Right atrium auricular region (tissue), 2 donors: ENCODE data around the gene ATRN. TPM values are rescaled to one million over a fixed set of nuclear protein-coding genes. Genes with fewer than 3 reads are reported as not detected.

Experiments used
- DNase-seq: peaks from one replicate; pipeline ENCODE4 v3.0.0-alpha.2; 2019; ENCODE audit warnings: low spot score
- H3K27ac ChIP-seq, 2 donors: fragments of 200-600 bp; sonication (generic); 1 replicate in 1 of 2; 2 replicates in 1 of 2; pipeline ENCODE4 v1.5.1; 2016 to 2019
- H3K27me3 ChIP-seq, 2 donors: fragments of 200-600 bp; sonication (generic); one replicate each; pipeline versions ENCODE4 v1.5.1 to v1.6.0; 2017 to 2019
- H3K36me3 ChIP-seq: fragments of 200-600 bp; sonication (generic); one replicate; pipeline ENCODE4 v1.5.1; 2016
- H3K4me1 ChIP-seq, 2 donors: fragments of 200-600 bp; sonication (generic); one replicate each; pipeline versions ENCODE4 v1.5.1 to v1.6.0; 2017 to 2019
- H3K4me3 ChIP-seq, 2 donors: fragments of 200-600 bp; sonication (generic); 1 replicate in 1 of 2; 2 replicates in 1 of 2; pipeline ENCODE4 v1.5.1; 2017 to 2019; ENCODE audit warnings: mild to moderate bottlenecking in 1 of 2, moderate library complexity in 1 of 2
- H3K9me3 ChIP-seq, 2 donors: fragments of 200-600 bp; sonication (generic); one replicate each; pipeline ENCODE4 v1.5.1; 2019
- total RNA-seq, 2 donors: library from RNA; depleted of rRNA; stranded (reverse); fragments of >200 nt; gene quantifications; one replicate each; pipeline ENCODE4 v1.1.0, GENCODE V29; 2016
- TF ChIP-seq, protein P1 (sequence below), 2 donors: fragments of 200-600 bp; sonication (generic); IDR thresholded peaks; one replicate each; pipeline ENCODE4 v1.5.1; 2019; ENCODE audit warnings: antibody characterized with exemption in 2 of 2

ATRN gene
- total RNA-seq, 2 donors from 2014 or later: 22.5 to 28.1 TPM

DNA sequence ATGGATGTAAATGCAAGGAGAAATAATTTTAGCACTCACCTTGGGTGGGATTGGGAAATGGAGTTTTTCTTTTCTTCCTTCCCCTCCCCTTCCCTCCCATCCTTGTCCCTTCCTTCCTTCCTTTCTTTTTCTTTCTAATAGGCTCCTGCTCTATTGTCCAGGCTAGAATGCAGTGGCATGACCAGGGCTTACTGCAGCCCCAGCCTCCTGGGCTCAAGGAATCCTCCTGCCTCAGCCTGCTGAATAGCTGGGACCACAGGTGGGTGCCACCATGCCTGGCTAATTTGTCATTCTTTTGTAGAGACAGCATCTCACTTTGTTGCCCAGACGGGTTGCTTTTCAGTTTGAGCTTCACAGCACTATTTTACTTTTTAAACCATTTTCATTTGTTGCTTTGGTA lies 21.5 kb upstream of the ATRN start:
- Histone ChIP-seq H3K27me3 (no peaks in the 10 kb centered on the region), H3K9me3 (no peaks in the 10 kb centered on the region)
- TF ChIP-seq, protein P1, sequence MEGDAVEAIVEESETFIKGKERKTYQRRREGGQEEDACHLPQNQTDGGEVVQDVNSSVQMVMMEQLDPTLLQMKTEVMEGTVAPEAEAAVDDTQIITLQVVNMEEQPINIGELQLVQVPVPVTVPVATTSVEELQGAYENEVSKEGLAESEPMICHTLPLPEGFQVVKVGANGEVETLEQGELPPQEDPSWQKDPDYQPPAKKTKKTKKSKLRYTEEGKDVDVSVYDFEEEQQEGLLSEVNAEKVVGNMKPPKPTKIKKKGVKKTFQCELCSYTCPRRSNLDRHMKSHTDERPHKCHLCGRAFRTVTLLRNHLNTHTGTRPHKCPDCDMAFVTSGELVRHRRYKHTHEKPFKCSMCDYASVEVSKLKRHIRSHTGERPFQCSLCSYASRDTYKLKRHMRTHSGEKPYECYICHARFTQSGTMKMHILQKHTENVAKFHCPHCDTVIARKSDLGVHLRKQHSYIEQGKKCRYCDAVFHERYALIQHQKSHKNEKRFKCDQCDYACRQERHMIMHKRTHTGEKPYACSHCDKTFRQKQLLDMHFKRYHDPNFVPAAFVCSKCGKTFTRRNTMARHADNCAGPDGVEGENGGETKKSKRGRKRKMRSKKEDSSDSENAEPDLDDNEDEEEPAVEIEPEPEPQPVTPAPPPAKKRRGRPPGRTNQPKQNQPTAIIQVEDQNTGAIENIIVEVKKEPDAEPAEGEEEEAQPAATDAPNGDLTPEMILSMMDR (IDR thresholded peaks at IDR 0.05): no peak

DNA sequence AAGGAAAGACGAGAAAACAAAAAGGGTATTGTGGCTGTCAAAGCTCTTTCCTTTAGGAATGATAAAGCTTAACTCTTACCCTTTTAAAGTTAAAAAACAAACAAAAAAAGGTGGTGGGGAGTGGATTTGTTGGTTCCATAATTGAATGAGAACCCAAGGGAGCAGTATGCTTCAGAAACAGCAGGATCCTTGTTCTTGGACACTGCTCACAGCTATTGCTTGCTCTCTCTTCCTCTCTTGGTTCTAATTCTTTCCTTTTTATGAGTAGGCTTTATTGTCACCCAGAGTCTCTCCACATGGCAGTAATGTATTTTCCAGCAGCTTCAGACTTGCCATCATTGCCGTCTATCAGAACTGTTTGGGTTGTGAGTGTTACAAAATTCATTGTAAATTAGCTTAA lies 18.7 kb upstream of the ATRN start:
- TF ChIP-seq, protein P1 (IDR thresholded peaks at IDR 0.05): no peak
- H3K27me3 ChIP-seq: no peaks in the 10 kb centered on the region
- no peaks in the 10 kb centered on the region for H3K36me3 ChIP-seq
- H3K27ac ChIP-seq: no peak overlapping the region
- H3K9me3 ChIP-seq: no peaks in the 10 kb centered on the region
- H3K4me3 ChIP-seq: no peak overlapping the region
- DNase-seq: no peak
- H3K4me1 ChIP-seq: no peaks in the 10 kb centered on the region

More for the DNA sequence above, 21.5 kb upstream of the ATRN start:
- Histone ChIP-seq H3K4me1 (no peaks in the 10 kb centered on the region), H3K27ac (no peak overlapping the region), H3K4me3 (no peak overlapping the region), H3K36me3 (no peaks in the 10 kb centered on the region)
- no peak for DNase-seq

DNA sequence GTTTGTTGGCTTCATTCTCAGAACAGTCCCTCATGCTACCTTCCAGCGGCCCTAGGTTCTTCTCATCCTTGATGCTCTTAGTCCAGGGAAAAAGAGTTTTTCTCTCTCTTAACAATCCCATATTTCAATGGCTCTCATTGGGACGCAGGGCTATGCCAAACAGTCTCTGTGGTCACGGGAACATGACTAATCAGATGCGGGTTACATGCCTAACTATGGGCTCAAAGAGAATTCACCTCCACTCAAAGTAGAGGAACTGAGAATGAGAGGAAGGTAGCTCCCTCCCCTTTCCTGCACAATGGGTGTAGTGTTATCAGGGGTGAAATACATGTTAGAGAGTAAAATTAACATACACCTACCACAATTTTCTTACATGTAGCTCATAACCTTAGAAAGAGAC lies 18.1 kb upstream of the ATRN start:
- no peak for DNase-seq
- H3K4me1 ChIP-seq: no peaks in the 10 kb centered on the region
- H3K27ac ChIP-seq: no peak overlapping the region
- H3K36me3 ChIP-seq: no peaks in the 10 kb centered on the region
- no peak overlapping the region for H3K4me3 ChIP-seq
- TF ChIP-seq, protein P1 (IDR thresholded peaks at IDR 0.05): no peak
- H3K27me3 ChIP-seq: no peaks in the 10 kb centered on the region
- no peaks in the 10 kb centered on the region for H3K9me3 ChIP-seq

DNA sequence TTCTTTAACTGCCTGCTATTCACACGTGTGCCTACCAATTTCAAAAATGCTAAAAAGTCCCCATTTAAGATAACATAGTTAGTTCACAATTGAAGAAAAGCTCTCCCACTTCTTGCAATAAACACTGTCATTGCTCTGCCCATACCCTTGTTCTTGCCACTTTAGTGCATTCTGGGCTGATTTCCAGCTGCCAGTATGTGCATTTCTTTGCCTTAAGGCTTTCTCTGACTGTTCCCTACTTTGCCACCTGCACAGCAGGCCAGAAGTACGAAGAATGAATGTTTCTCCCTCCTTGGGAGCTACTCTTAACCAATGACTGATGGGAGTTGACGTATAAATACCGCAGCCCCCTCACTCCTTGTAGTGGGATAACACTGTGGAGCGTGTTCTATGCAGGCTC lies 16.0 kb upstream of the ATRN start:
- no peak overlapping the region for H3K4me3 ChIP-seq
- TF ChIP-seq, protein P1 (IDR thresholded peaks at IDR 0.05): no peak
- no peak for DNase-seq
- H3K36me3 ChIP-seq: no peaks in the 10 kb centered on the region
- H3K4me1 ChIP-seq: no peaks in the 10 kb centered on the region
- H3K9me3 ChIP-seq: no peaks in the 10 kb centered on the region
- H3K27me3 ChIP-seq: no peaks in the 10 kb centered on the region
- H3K27ac ChIP-seq: no peak overlapping the region

DNA sequence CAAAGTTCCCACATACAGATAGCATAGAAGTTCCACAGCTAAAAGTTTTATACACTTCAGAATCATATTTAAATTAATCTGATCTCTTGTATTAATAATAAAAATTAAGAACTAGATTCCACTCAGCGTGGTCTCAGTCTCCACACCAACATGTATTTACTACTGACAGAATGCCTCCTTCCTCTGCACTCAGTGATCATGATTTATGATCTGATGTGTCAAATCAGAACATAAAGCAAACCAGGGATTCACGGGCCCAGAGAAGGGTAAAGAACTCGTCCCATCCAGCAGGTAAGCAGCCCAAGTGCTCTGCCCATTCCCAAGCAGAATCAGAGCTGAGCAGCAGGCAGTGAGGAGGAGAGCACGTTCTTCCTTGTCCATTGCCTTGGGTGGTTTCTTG lies 14.2 kb upstream of the ATRN start:
- Histone ChIP-seq H3K27me3 (no peaks in the 10 kb centered on the region), H3K36me3 (no peaks in the 10 kb centered on the region), H3K4me3 (no peak overlapping the region), H3K4me1 (no peaks in the 10 kb centered on the region), H3K27ac (no peak overlapping the region), H3K9me3 (no peaks in the 10 kb centered on the region)
- TF ChIP-seq, protein P1 (IDR thresholded peaks at IDR 0.05): no peak
- no peak for DNase-seq

DNA sequence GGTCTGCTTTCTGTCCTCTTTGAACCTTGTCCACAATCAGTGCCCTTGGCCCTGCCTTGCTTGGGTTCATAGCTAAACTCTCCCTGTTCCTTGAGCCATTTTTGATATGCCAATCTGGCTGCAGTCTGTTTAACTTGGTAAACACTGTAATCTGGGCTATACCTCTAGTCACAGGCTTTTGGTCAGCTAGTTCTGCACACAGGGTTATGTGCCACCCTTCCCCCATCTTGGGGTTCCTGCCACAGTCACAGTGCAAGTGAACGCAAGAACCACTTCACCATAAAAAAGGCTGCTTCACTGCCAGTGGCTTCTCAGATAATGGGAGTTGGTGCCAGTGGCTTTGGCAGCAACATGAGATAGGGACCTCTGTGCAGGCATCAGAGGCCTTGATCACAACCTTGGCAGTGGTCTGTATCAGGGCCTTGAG lies 10.9 kb upstream of the ATRN start:
- no peaks in the 10 kb centered on the region for H3K27me3 ChIP-seq
- no peaks in the 10 kb centered on the region for H3K4me1 ChIP-seq
- no peak for DNase-seq
- no peak overlapping the region for H3K27ac ChIP-seq
- no peaks in the 10 kb centered on the region for H3K9me3 ChIP-seq
- TF ChIP-seq, protein P1 (IDR thresholded peaks at IDR 0.05): no peak
- H3K4me3 ChIP-seq: no peak overlapping the region
- no peaks in the 10 kb centered on the region for H3K36me3 ChIP-seq
